MV-4-11 (cell line): Measurements from ENCODE around the gene BABAM1.
"Not testable (repeated sequence)": the region's sequence is repeated elsewhere in the genome, so short reads cannot be mapped to it uniquely, and the experiment has no call there.

Experiments used
- DNase-seq: peaks from one replicate; lab custom pipeline; 2025; lab: John Stamatoyannopoulos, UW

BABAM1 gene

DNA sequence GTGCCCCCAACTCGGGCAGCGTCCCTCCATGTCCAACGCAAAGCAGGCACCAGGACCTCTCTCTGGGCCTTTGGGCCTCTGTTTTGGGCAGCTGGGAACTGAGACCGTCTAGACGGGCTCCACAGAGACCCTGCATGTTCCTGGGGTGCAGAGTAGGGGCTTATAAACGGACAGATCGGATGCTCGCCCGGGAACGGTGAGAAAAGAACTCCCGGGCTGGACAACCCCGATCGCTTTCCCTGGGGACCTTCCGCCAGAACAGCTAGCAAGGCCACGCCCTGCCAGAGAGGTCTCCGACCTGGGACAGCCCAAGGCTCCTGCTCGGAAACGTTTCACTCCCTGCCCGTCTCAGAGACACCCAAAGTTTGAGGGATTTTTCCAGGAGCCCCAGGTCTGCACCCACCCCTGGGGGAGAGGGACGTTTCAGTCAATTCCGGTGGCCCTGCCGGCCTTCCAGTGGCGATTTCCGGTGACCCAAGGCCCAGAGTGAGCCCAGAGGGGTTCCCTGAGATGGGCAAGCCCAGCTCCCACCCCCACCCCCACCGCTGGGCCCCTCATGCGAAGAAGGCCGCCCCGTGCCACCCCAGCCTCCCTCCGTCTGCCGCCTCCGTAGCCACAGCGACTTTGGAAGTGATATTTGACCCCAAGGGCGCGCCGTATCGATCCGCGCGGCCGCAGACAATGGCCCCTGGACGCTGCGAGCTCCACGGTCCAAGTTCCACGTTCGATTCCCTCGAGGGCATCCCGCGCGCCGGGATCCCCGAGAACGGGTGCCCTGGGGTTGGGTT is 23.2 kb upstream of the BABAM1 start:
- DNase-seq = no peak

- DNase-seq = no peak
These were observed 22.4 kb upstream of the BABAM1 start for GRCh38 chr19:17244618-17245534.

- DNase-seq = no peak
These were observed 21.7 kb upstream of the BABAM1 start, which contains the start of gene NR2F6 for GRCh38 chr19:17245535-17245984. Gene NR2F6 (minus strand): TSS chr19:17245919. CDS start chr19:17245220, 699 bp downstream.

- peak; percentile 70 for DNase-seq
These were observed 20.4 kb upstream of the BABAM1 start for GRCh38 chr19:17246681-17247425.

DNA sequence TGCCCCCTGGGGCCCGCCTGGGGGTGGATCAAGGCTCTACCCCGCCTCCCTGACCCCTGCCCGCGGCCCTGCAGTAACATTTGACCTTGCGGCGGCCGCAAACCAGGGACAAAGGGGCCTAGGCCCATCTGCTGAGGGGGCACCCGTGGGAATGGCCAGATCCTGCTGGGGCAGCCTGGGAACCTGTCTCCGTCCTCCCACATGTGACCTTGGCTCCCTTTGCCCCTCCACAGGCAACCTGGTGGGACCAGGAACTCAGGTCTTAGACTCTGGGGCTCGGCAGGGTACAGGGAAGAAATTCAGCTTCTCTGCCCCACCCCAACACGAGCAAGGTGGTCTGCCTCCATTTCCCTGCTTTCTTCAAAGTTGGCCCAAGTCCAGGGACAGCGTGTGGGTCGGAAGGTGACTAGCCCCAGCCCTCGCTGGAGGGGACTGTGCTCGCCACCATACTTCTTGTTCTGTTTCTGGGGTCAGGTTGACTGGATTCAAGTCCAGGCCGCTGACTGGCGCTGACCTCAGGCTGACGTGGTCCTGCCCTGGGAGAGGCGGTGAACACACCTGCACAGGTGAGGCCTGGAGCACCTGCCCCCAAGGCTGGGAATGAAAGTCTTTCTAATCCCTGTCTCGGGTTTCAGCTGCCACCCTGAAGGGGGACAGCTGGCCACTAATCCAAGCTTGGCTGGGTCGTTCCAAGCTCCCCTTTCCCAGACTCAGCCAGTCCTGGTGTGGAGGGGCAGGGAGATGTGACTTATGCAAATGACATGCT is 19.0 kb upstream of the BABAM1 start:
- no peak for DNase-seq

- DNase-seq = no peak
These were observed 17.2 kb upstream of the BABAM1 start for GRCh38 chr19:17249887-17250548.

DNA sequence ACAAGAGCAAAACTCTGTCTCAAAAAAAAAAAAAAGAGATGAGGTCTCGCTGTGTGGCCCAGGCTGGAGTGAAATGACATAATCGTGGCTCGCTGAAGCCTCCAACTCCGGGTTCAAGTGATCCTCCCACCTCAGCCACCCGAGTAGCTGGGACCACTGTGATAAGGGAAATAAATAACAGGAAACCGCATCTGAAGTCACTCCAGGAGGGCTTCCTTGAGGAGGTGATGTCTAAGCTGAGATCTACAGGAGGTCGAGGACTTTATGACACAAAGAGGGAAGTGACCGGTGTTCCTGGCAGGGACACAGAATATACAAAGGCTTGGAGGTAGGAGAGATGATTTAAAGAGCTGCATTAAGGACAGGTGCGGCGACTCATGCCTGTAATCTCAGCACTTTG is 12.6 kb upstream of the BABAM1 start:
- no peak for DNase-seq

DNA sequence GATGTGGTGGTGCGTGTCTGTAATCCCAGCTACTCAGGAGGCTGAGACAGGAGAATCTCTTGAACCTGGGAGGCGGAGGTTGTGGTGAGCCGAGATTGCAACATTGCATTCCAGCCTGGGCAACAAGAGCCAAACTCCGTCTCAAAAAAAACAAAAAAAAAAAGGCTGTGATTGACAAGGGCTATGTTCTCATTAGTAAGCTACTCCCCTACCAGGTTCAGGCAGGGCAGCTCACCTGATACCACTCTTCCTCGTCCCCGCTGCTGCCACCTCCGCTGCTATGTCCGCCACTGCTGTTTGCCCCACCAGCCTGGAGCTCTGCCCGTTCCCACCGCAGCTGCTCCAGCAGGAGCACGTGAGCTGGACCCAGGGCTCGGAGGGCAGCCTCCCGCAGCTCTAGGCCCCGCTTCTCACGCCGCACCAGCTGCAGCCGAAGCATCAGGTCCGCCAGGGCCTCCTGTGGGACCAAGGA is 12.1 kb upstream of the BABAM1 start:
- no peak for DNase-seq

DNA sequence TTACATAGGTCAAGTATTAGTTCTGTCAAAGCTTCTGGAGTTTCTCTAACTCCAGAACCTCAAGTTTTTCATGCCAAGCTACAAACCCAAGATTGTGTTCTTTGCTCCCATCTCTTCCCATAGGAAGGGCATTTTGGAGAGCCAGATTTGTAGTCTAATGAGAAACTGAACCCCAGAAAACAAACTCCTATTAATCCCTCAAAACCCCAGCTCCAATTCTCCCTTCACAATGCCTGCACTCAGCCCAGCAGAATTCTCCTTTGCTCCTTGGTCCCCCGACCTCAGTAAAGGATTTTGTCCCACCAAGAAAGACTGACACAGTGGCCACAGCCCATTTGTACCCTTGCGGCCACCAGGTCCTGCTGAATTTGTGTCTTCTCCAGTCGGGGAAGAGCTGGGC is 11.1 kb upstream of the BABAM1 start:
- no peak for DNase-seq

GRCh38 chr19:17259118-17259780 is 8.0 kb upstream of the BABAM1 start:
- DNase-seq = no peak

GRCh38 chr19:17259934-17260333 is 7.3 kb upstream of the BABAM1 start:
- DNase-seq = no peak

DNA sequence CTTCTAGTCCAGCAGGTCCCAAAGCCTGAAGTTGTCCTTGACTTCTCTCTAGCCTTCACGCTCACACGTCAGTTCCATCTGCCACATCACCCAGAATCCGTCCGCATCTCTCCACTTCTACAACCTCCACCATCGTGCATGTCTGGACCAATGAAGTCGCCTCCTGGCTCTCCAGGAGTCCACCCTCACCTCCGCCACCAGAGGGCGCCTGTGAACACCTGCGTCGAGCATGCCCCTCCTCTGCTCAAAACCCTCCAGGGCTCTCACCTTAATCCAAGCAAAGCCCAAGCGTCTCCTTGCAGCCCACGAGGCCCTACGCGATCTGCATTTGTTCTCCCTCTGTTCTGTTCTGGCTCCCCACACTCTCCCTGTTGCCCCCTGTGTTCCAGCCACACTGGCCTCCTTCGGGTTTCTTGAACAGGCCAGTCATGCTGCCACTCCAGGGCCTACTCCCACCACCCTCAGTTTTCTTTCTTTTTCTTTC is 6.4 kb upstream of the BABAM1 start:
- peak; percentile 81 for DNase-seq

GRCh38 chr19:17262557-17262956 is 4.7 kb upstream of the BABAM1 start:
- DNase-seq = no peak

GRCh38 chr19:17263712-17264640 is 3.3 kb upstream of the BABAM1 start:
- DNase-seq = no peak

GRCh38 chr19:17264641-17264979 is 2.6 kb upstream of the BABAM1 start, which contains the start of gene USHBP1:
Gene USHBP1 (minus strand): TSS chr19:17264745. CDS start chr19:17264299, 446 bp downstream.
- no peak for DNase-seq

- no peak for DNase-seq
These were observed 1.2 kb upstream of the BABAM1 start for GRCh38 chr19:17266026-17266425.

DNA sequence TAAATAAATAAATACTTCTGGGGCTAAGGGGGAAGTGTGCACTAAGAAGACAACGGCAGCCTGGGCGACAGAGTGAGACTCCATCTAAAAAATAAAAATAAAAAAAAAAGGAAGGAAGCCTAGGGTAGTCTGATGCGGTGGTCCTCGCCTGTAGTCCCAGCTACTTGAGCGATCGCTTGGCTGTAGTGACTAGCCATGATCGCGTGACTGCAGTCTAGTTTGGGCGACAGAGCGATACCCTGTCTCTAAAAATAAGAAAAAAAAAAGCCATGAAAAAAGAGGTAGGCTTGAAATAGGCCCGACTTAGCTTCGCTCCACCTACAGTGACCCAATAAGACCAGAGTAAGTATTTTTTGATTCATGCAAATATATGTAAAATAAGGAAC is 661 bp upstream of the BABAM1 start:
- DNase-seq = no peak

GRCh38 chr19:17268754-17269153 is 1.5 kb downstream of the BABAM1 start:
- DNase-seq = no peak

DNA sequence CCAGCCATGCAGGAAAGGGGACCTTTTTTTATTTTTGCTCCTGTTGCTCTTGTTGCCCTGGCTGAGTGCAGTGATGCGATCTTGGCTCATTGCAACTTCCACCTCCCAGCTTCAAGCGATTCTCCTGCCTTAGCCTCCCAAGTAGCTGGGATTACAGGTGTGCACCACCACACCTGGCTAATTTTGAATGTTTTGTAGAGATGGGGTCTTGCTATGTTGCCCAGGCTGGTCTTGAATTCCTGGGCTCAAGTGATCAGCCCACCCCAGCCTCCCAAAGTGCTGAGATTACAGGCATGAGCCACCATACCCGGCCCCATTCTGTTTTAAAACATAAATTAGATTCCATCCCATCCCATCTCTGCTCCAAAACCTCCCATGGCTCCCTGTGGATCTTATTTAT is 7.6 kb downstream of the BABAM1 start:
- not testable (repeated sequence) for DNase-seq
